Measurements from ENCODE around the gene CDH13.

CDH13 gene

GRCh38 chr16:82744958-82745357 lies 118.2 kb downstream of the CDH13 start:
- POLR2A ChIA-PET = no interaction called here
- TF ChIP-seq CTCF (IDR thresholded peaks at IDR 0.05; ENCODE audit: control extremely low read depth, extremely low read depth, low read depth, missing control alignments) = no peak
- DNase-seq (ENCODE audit: extremely low spot score) = no peak
- CTCF ChIA-PET = no interaction called here

- no peak for TF ChIP-seq CTCF (IDR thresholded peaks at IDR 0.05; ENCODE audit: control extremely low read depth, extremely low read depth, low read depth, missing control alignments)
- ChIA-PET CTCF (interaction anchor here (1.0 kb wide), 1 partner anchor 107 kb away, joined by 4 read pairs; no protein-coding TSS in a partner anchor), POLR2A (no interaction called here)
- no peak for DNase-seq (ENCODE audit: extremely low spot score)
Observed at GRCh38 chr16:82748026-82748425, 121.3 kb downstream of the CDH13 start.

- CTCF ChIA-PET = interaction anchor here (1.7 kb wide), 1 partner anchor 39 kb away, joined by 4 read pairs; no protein-coding TSS in a partner anchor
- DNase-seq (ENCODE audit: extremely low spot score) = no peak
- TF ChIP-seq CTCF (IDR thresholded peaks at IDR 0.05; ENCODE audit: control extremely low read depth, extremely low read depth, low read depth, missing control alignments) = no peak
- POLR2A ChIA-PET = no interaction called here
Observed at GRCh38 chr16:82750068-82750467, 123.3 kb downstream of the CDH13 start.

GRCh38 chr16:82751020-82751419 lies 124.3 kb downstream of the CDH13 start:
- no peak for DNase-seq (ENCODE audit: extremely low spot score)
- TF ChIP-seq CTCF (IDR thresholded peaks at IDR 0.05; ENCODE audit: control extremely low read depth, extremely low read depth, low read depth, missing control alignments) = no peak
- ChIA-PET POLR2A (no interaction called here), CTCF (interaction anchor here (1.7 kb wide), 1 partner anchor 38 kb away, joined by 4 read pairs; no protein-coding TSS in a partner anchor)

DNA sequence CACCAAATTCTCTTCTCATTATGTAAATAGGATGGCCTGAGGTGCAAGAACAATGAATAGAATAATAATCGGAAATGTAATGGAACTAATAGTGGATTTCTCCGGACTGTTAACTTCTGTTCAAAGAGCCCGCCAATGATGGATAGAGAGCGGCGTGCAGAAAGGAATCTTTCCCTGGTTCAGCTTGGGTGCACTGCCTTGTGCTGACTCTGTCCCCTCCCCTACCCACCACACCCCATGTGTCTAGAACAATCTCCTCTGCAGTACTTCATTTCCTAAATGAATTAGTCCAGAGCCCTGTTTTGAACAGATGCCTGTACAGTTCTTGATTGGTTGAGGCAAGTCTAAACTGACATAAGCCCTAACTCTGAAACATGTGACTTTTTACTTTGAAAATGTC lies 125.4 kb downstream of the CDH13 start:
- TF ChIP-seq CTCF (IDR thresholded peaks at IDR 0.05; ENCODE audit: control extremely low read depth, extremely low read depth, low read depth, missing control alignments) = no peak
- DNase-seq (ENCODE audit: extremely low spot score) = no peak
- ChIA-PET POLR2A (no interaction called here), CTCF (interaction anchor here (1.2 kb wide), 1 partner anchor 12 kb away, joined by 3 read pairs; no protein-coding TSS in a partner anchor)

DNA sequence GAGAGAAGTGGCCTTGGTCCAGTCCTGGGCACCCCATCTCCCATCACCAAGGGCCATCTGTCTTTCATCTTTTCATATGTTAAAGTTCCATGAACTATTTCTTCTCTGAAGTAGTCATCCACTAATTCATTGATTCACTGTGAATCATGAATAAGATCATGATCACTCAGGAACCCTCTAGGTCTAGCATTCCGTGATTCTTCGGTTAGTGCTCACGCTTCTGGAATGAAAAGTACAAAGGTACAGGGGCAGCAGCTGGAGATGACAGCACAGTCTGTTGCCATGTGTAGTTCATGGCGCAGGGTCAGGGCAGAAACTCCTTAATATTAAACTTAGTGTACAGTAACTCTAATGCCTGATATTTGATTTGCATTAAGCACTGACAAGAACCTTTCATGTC lies 127.1 kb downstream of the CDH13 start:
- no peak for DNase-seq (ENCODE audit: extremely low spot score)
- TF ChIP-seq CTCF (IDR thresholded peaks at IDR 0.05; ENCODE audit: control extremely low read depth, extremely low read depth, low read depth, missing control alignments) = no peak
- CTCF ChIA-PET = interaction anchor here (0.8 kb wide), 1 partner anchor 18 kb away, joined by 3 read pairs; no protein-coding TSS in a partner anchor
- POLR2A ChIA-PET = no interaction called here

Measured in GM10248 (cell line).